CD14-positive monocyte (primary cell): ENCODE results near the gene SUCNR1. TPM values are rescaled to one million over a fixed set of nuclear protein-coding genes. Genes with fewer than 3 reads are reported as not detected.
"Not testable (repeated sequence)": the region's sequence is repeated elsewhere in the genome, so short reads cannot be mapped to it uniquely, and the experiment has no call there.

ENCODE experiments used
- DNase-seq, 3 donors: peaks; one replicate each; pipeline ENCODE4 v3.0.0-alpha.2; 2011 to 2022
- H2AFZ ChIP-seq: 2 replicates; pipeline ENCODE4 v1.6.0; 2012; ENCODE audit warnings: mild to moderate bottlenecking, low read depth, low read length, inconsistent platforms; ENCODE audit not compliant: insufficient read depth, poor library complexity, severe bottlenecking
- H3K27ac ChIP-seq, 2 donors: 1 replicate in 1 of 2; 2 replicates in 1 of 2; pipeline ENCODE4 v1.5.1; 2012 to 2013; ENCODE audit warnings: low read length in 2 of 2, control low read depth in 1 of 2, inconsistent platforms in 1 of 2, low read depth in 1 of 2, mild to moderate bottlenecking in 1 of 2
- H3K27me3 ChIP-seq, 2 donors: one replicate each; pipeline versions ENCODE4 v1.6.0 to v1.6.1; 2011 to 2013; ENCODE audit warnings: low read length in 2 of 2; ENCODE audit not compliant: control insufficient read depth in 2 of 2, insufficient read depth in 2 of 2
- H3K36me3 ChIP-seq, 2 donors: replicated peaks in 1 of 2; 1 replicate in 1 of 2; 2 replicates in 1 of 2; pipeline versions ENCODE4 v1.5.1 to v1.6.1; 2012 to 2013; ENCODE audit warnings: low read length in 2 of 2, control low read depth in 1 of 2, inconsistent platforms in 1 of 2, mild to moderate bottlenecking in 1 of 2; ENCODE audit not compliant: insufficient read depth in 2 of 2, control insufficient read depth in 1 of 2
- H3K4me1 ChIP-seq, 2 donors: 1 replicate in 1 of 2; 2 replicates in 1 of 2; pipeline versions ENCODE4 v1.5.1 to v1.6.1; 2012 to 2013; ENCODE audit warnings: low read length in 2 of 2, control low read depth in 1 of 2, inconsistent platforms in 1 of 2, mild to moderate bottlenecking in 1 of 2, moderate library complexity in 1 of 2; ENCODE audit not compliant: insufficient read depth in 2 of 2, control insufficient read depth in 1 of 2
- H3K4me2 ChIP-seq: replicated peaks from 2 replicates; pipeline ENCODE3; 2012; ENCODE audit warnings: low read length, moderate library complexity, mild to moderate bottlenecking; ENCODE audit not compliant: poor library complexity, severe bottlenecking; ENCODE audit errors: extremely low read depth
- H3K4me3 ChIP-seq, 3 experiments: fragments of 200-600 bp in 1 of 3; sonication (generic) in 1 of 3; replicated peaks in 1 of 3; 1 replicate in 2 of 3; 2 replicates in 1 of 3; pipeline ENCODE4 v1.5.1; 2011 to 2013; ENCODE audit warnings: low read length in 3 of 3, mild to moderate bottlenecking in 3 of 3, control low read depth in 2 of 3, low read depth in 2 of 3, inconsistent platforms in 1 of 3, moderate library complexity in 1 of 3
- H3K79me2 ChIP-seq: 2 replicates; pipeline ENCODE4 v1.6.0; 2012; ENCODE audit warnings: mild to moderate bottlenecking, control low read depth, inconsistent platforms, low read length, moderate library complexity; ENCODE audit not compliant: insufficient read depth
- H3K9ac ChIP-seq: 2 replicates; pipeline ENCODE4 v1.6.0; 2017; ENCODE audit warnings: low read length, mild to moderate bottlenecking; ENCODE audit not compliant: insufficient read depth, poor library complexity, severe bottlenecking
- H3K9me3 ChIP-seq, 2 donors: replicated peaks in 1 of 2; 1 replicate in 1 of 2; 2 replicates in 1 of 2; pipeline versions ENCODE4 v1.5.1 to v1.6.1; 2012 to 2013; ENCODE audit warnings: low read length in 2 of 2, control low read depth in 1 of 2; ENCODE audit not compliant: control insufficient read depth in 1 of 2, insufficient read depth in 1 of 2
- H4K20me1 ChIP-seq: 2 replicates; pipeline ENCODE4 v1.6.0; 2012; ENCODE audit warnings: mild to moderate bottlenecking, low read length, control low read depth, moderate library complexity; ENCODE audit not compliant: insufficient read depth
- H3K27ac Mint-ChIP-seq, 7 donors: one replicate each; pipeline ENCODE4 v1.8.0; 2020; ENCODE audit warnings: mild to moderate bottlenecking in 7 of 7, mixed read lengths in 7 of 7, moderate library complexity in 6 of 7, inconsistent platforms in 2 of 7
- H3K27me3 Mint-ChIP-seq, 3 donors: one replicate each; pipeline ENCODE4 v1.8.0; 2021 to 2022; ENCODE audit warnings: low read depth in 3 of 3, mild to moderate bottlenecking in 3 of 3, mixed read lengths in 3 of 3, moderate library complexity in 3 of 3, inconsistent platforms in 1 of 3
- H3K36me3 Mint-ChIP-seq, 2 donors: one replicate each; pipeline ENCODE4 v1.8.0; 2020; ENCODE audit warnings: mixed read lengths in 2 of 2, inconsistent platforms in 1 of 2, mild to moderate bottlenecking in 1 of 2
- H3K4me1 Mint-ChIP-seq: one replicate; pipeline ENCODE4 v1.8.0; 2020; ENCODE audit warnings: mild to moderate bottlenecking, mixed read lengths
- H3K4me3 Mint-ChIP-seq, 2 donors: one replicate each; pipeline ENCODE4 v1.8.0; 2020; ENCODE audit warnings: mild to moderate bottlenecking in 2 of 2, mixed read lengths in 2 of 2, moderate library complexity in 1 of 2
- H3K9me3 Mint-ChIP-seq, 7 donors: one replicate each; pipeline ENCODE4 v1.8.0; 2020 to 2022; ENCODE audit warnings: mixed read lengths in 7 of 7, mild to moderate bottlenecking in 6 of 7, moderate library complexity in 6 of 7, inconsistent platforms in 2 of 7
- CTCF ChIP-seq: fragments of 200-600 bp; IDR thresholded peaks from one replicate; pipeline ENCODE4 v1.8.0; 2022; ENCODE audit warnings: antibody characterized with exemption, mild to moderate bottlenecking
- WGBS: methylation state at CpG from one replicate; pipeline ENCODE4 v1.1.5; 2013; ENCODE audit warnings: missing lambda C conversion rate; ENCODE audit not compliant: insufficient coverage; 5-methylcytosine and 5-hydroxymethylcytosine counted together
- intact Hi-C, 2 donors: fragments of 100-400 bp; cut with micrococcal nuclease; formaldehyde crosslinking; loops; one replicate each; pipeline versions ENCODE4 v1.15.0 to v1.15.1; 2023
- polyA plus RNA-seq, 3 donors: library from polyadenylated mRNA; depleted of rRNA in 1 of 3; unstranded in 2 of 3; stranded (reverse) in 1 of 3; fragments of 300-500 nt in 2 of 3; fragments of >200 nt in 1 of 3; fragmentation: Illumina TruSeq in 2 of 3; gene quantifications; 1 replicate in 2 of 3; 2 replicates in 1 of 3; pipeline ENCODE4 v1.2.3, GENCODE V29; 2012 to 2021

Gene SUCNR1
- polyA plus RNA-seq, 3 donors, result 0.09 to 0.28 (median 0.20) TPM

DNA sequence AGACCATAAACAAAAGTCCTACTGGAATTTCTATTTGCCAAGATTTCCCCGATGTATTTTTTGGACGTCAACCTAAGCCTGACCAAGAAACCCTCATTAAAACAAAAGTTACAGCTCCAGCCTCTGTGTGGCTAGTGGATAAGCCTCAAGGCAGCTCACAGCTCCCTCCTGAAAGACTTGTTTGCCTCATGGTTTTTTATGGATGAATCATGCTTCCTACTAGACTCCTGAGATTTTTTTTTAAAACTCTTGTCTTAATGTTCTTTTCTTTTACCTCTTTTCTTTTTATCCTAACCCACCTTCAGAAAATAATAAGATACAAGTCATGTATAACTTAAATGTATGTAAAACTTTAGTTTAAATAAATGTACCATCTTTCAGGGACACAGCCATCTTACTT lies 52.4 kb downstream of the SUCNR1 start:
- Histone ChIP-seq H3K27ac (no peak overlapping the region), H3K4me3 (no peak overlapping the region), H3K4me2 (no peak overlapping the region), H3K79me2 (no peaks in the 10 kb centered on the region), H3K27me3 (no peaks in the 10 kb centered on the region), H3K4me1 (no peaks in the 10 kb centered on the region), H3K9ac (no peak overlapping the region), H2AFZ (no peak overlapping the region), H4K20me1 (no peaks in the 10 kb centered on the region), H3K36me3 (no peaks in the 10 kb centered on the region), H3K9me3 (peaks cover 0 to 8% of the 10 kb centered on the region in 2 donors)
- Mint-ChIP-seq H3K4me3 (no peak overlapping the region), H3K4me1 (no peaks in the 10 kb centered on the region), H3K27ac (no peak overlapping the region), H3K27me3 (no peaks in the 10 kb centered on the region), H3K9me3 (peaks cover 4 to 19% (median 8%) of the 10 kb centered on the region in 7 donors), H3K36me3 (no peaks in the 10 kb centered on the region)
- DNase-seq, result no peak
- TF ChIP-seq CTCF, result no peak
- intact Hi-C loops, result no loop called here
- 86% methylated on average over 2 of the region's 2 CpGs for WGBS

GRCh38 chr3:151926956-151927355 lies 53.5 kb downstream of the SUCNR1 start:
- Histone ChIP-seq H3K27ac (no peak overlapping the region), H4K20me1 (no peaks in the 10 kb centered on the region), H3K9me3 (peaks cover 0 to 8% of the 10 kb centered on the region in 2 donors), H3K4me2 (no peak overlapping the region), H3K9ac (no peak overlapping the region), H3K36me3 (no peaks in the 10 kb centered on the region), H3K27me3 (no peaks in the 10 kb centered on the region), H2AFZ (no peak overlapping the region), H3K4me1 (no peaks in the 10 kb centered on the region), H3K4me3 (no peak overlapping the region), H3K79me2 (no peaks in the 10 kb centered on the region)
- TF ChIP-seq CTCF, result no peak
- intact Hi-C loops, result no loop called here
- H3K4me3 Mint-ChIP-seq, result no peak overlapping the region
- H3K9me3 Mint-ChIP-seq, result peaks cover 4 to 19% (median 8%) of the 10 kb centered on the region in 7 donors
- no peaks in the 10 kb centered on the region for H3K27me3 Mint-ChIP-seq
- WGBS, result no CpG with 5 or more reads among the region's 5 CpGs
- H3K4me1 Mint-ChIP-seq, result no peaks in the 10 kb centered on the region
- no peak for DNase-seq
- H3K27ac Mint-ChIP-seq, result no peak overlapping the region
- no peaks in the 10 kb centered on the region for H3K36me3 Mint-ChIP-seq

- H2AFZ ChIP-seq, H3K36me3 ChIP-seq, H3K4me3 Mint-ChIP-seq, H3K27ac Mint-ChIP-seq, H3K4me1 ChIP-seq, H3K79me2 ChIP-seq, H3K27ac ChIP-seq, H4K20me1 ChIP-seq, H3K9me3 ChIP-seq, H3K36me3 Mint-ChIP-seq, H3K4me3 ChIP-seq, H3K27me3 Mint-ChIP-seq, intact Hi-C loops, H3K9ac ChIP-seq, H3K4me2 ChIP-seq, H3K4me1 Mint-ChIP-seq, DNase-seq, H3K27me3 ChIP-seq: not testable (repeated sequence)
- WGBS, result 99% methylated on average over 42 of the region's 49 CpGs
- peaks cover 4 to 19% (median 8%) of the 10 kb centered on the region in 7 donors for H3K9me3 Mint-ChIP-seq
Observed at GRCh38 chr3:151927915-151928525, 54.6 kb downstream of the SUCNR1 start.
